A549 (cell line): Measurements from ENCODE around the gene DCN.

ENCODE experiments used
- BHLHE40 ChIP-seq: IDR thresholded peaks from 2 replicates; pipeline ENCODE4 v1.6.1; 2012; ENCODE audit warnings: low read depth, low read length, inconsistent platforms
- EHF ChIP-seq: fragments of 250-450 bp; sonication (Bioruptor Pico); IDR thresholded peaks from 2 replicates; pipeline ENCODE4 v1.5.0; 2020; ENCODE audit warnings: mild to moderate bottlenecking
- ELK1 ChIP-seq: fragments of 150-350 bp; IDR thresholded peaks from 2 replicates; pipeline ENCODE4 v1.6.1; 2014; ENCODE audit warnings: low read depth, mild to moderate bottlenecking, low read length
- MAX ChIP-seq: IDR thresholded peaks from 2 replicates; pipeline ENCODE4 v1.6.1; 2012
- MYC ChIP-seq: IDR thresholded peaks from 2 replicates; pipeline ENCODE4 v1.6.1; 2012; ENCODE audit warnings: mild to moderate bottlenecking, inconsistent platforms, low read length, improper control_type of control experiment, borderline replicate concordance
- POLR2AphosphoS2 ChIP-seq: conservative IDR thresholded peaks from 2 replicates; pipeline ENCODE4 v1.6.1; 2012; ENCODE audit warnings: low read length, improper control_type of control experiment, inconsistent platforms
- RAD21 ChIP-seq, 2 experiments: fragments of >200 bp in 1 of 2; sonication (Bioruptor Twin) in 1 of 2; formaldehyde crosslinking in 1 of 2; IDR thresholded peaks in 1 of 2; conservative IDR thresholded peaks in 1 of 2; 2 replicates in 1 of 2; 3 replicates in 1 of 2; pipeline ENCODE4 v1.6.1; 2012 to 2018; ENCODE audit warnings: inconsistent platforms in 1 of 2
- SMC3 ChIP-seq: fragments of >200 bp; sonication (Bioruptor Twin); formaldehyde crosslinking; IDR thresholded peaks from 3 replicates; pipeline ENCODE4 v1.6.1; 2018; ENCODE audit warnings: inconsistent platforms
- TFCP2L1 ChIP-seq: fragments of 250-450 bp; sonication (Bioruptor Pico); IDR thresholded peaks from 2 replicates; pipeline ENCODE4 v1.5.0; 2021; ENCODE audit warnings: mild to moderate bottlenecking
- USF2 ChIP-seq: fragments of 450-650 bp; IDR thresholded peaks from 2 replicates; pipeline ENCODE4 v1.6.1; 2014; ENCODE audit warnings: antibody characterized with exemption
- TF ChIP-seq, protein P1 (sequence below): fragments of >200 bp; sonication (Bioruptor Twin); formaldehyde crosslinking; IDR thresholded peaks from 3 replicates; pipeline ENCODE4 v1.5.1; 2016
- TF ChIP-seq, protein P2 (sequence below): fragments of >200 bp; sonication (Bioruptor Twin); formaldehyde crosslinking; IDR thresholded peaks from 2 replicates; pipeline ENCODE4 v1.6.1; 2016

DNA sequence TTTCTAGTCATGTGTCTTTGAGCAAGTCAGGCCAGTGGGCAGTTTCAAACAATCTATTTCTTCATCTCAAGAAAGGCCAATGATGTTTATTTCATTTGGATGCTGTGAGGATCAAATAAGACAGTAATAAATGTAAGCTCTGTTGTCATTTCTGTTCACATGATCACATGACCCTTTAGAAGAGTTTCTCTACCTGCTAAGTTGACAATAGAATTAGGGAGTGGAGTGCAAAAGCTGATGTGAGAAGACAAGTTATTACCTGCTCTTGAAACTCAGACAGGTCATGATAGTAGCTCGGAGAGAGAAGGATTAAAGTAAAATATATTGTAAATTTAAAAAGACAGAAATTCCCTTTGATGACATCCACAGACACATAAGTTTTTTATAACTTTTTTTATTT lies 37.3 kb upstream of the DCN start:
- TF ChIP-seq MYC (no peak), BHLHE40 (no peak), EHF (CRISPR knock-in tag) (no peak), TFCP2L1 (no peak), ELK1 (no peak), RAD21 (conservative IDR thresholded peaks at IDR 0.05 in 1 of 2, IDR thresholded peaks at IDR 0.05 in 1 of 2) (no peak), MAX (no peak), POLR2AphosphoS2 (no peak), SMC3 (no peak), USF2 (no peak)
- TF ChIP-seq, protein P1, sequence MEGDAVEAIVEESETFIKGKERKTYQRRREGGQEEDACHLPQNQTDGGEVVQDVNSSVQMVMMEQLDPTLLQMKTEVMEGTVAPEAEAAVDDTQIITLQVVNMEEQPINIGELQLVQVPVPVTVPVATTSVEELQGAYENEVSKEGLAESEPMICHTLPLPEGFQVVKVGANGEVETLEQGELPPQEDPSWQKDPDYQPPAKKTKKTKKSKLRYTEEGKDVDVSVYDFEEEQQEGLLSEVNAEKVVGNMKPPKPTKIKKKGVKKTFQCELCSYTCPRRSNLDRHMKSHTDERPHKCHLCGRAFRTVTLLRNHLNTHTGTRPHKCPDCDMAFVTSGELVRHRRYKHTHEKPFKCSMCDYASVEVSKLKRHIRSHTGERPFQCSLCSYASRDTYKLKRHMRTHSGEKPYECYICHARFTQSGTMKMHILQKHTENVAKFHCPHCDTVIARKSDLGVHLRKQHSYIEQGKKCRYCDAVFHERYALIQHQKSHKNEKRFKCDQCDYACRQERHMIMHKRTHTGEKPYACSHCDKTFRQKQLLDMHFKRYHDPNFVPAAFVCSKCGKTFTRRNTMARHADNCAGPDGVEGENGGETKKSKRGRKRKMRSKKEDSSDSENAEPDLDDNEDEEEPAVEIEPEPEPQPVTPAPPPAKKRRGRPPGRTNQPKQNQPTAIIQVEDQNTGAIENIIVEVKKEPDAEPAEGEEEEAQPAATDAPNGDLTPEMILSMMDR: no peak
- TF ChIP-seq, protein P2, sequence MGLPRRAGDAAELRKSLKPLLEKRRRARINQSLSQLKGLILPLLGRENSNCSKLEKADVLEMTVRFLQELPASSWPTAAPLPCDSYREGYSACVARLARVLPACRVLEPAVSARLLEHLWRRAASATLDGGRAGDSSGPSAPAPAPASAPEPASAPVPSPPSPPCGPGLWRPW: no peak
